ENCODE data around the gene UBAC1.

- no peak for TF ChIP-seq EZH2phosphoT487 (IDR thresholded peaks at IDR 0.05; ENCODE audit: borderline replicate concordance, low read length)
- TF ChIP-seq CTCF (IDR thresholded peaks at IDR 0.05; ENCODE audit: low read depth, low read length, poor library complexity, severe bottlenecking) = no peak
Measured at GRCh38 chr9:135910216-135910615, 51.0 kb downstream of the UBAC1 start.
